Epidermal melanocyte (primary cell): Measurements from ENCODE around the gene ZBTB14.

Source experiments
- DNase-seq: peaks from one replicate; pipeline ENCODE4 v3.0.0; 2011; ENCODE audit warnings: low spot score; ENCODE audit not compliant: insufficient read length

The ZBTB14 gene

DNA sequence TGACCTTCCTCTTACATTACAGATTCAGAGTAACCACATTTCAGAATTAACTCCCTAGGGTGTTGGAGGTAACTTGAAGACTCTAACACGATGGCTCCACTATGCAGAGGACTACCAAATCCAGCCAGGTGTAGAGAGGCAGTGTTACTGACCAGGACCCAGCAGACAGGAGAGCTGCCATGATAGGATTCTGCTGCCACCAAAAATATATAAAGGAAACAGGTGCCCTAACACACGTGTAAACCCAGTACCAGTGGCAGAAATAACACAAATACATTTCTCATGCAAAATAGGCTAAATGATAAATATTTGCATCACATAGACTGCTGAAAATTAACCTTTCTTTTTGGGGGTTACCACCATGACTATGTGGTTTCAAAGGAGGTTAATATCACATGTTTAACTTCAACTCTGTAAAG lies 7.0 kb downstream of the ZBTB14 start:
- DNase-seq = no peak

DNA sequence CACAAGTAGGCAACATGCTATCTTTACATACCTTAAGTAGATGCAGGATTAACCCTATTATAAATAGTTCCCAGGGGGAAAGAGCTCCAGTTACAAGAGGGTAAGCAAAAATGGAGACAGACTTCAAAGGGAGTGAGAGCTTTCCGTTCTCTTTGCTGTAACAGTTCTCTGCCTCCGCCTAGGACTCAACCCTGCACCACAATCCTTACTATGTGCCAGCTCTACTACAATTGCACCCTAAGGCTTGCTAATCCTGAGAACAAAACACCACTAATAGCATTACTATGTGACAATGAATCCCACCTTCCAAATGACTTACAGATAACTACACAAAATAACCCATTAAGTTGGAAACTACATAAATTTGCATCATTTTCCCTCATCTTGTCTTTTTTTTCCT lies 7.7 kb downstream of the ZBTB14 start:
- no peak for DNase-seq

DNA sequence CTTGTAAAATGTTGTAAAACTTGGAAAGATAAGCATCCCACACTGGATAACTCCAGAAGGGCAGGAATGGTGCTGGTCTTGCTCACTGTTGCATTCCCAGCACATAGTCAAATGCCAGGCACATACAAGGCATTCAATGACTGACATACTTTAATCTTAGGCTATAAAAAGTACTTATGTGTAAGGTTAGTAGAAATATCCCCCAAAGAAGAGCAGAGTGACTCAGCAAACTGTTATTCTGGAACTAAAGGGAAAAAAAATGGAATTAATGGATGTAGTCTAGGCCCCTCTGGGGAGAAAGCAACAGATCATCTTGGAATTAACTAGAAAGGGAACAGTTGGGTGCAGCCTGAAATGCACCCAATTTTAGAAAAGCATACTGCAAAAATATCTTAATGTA lies 9.0 kb downstream of the ZBTB14 start:
- DNase-seq = no peak

DNA sequence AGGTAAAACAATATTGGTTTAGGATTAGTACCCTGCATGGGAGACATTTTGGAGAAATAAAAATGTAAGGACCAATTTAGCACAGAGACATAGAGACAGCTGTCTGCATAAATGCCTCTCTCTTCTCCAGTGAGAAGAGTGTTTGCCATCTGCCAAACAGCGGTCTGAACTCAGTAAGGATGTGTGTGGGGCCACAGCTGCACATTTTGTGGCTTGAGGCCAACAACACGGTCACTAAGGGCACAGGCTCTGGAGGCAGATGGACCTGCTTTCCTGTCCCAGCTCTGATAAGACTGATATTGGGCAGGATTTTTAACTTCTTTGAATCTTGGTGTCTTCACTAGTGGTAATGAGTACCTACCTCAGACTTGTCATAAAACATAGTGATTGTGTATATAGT lies 10.2 kb downstream of the ZBTB14 start:
- no peak for DNase-seq

DNA sequence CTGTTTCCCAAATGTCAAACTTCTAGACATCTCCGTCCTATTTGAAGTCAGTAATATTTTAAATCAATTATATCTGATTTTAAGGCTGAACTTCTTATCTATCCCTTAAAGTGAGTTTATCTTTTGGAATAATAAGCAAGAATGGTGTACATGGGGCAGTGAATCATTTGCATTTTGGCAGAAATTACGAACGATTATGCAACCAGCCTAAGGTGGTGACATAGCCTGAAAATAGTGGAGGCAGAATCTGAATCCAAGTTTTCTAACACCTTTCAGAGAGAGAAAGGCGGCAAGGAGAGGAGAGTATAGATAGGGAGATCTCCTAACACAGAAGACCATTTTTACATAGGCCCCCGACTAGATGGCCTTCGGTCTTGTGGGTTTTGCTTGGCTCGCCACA lies 10.7 kb downstream of the ZBTB14 start:
- DNase-seq = no peak

DNA sequence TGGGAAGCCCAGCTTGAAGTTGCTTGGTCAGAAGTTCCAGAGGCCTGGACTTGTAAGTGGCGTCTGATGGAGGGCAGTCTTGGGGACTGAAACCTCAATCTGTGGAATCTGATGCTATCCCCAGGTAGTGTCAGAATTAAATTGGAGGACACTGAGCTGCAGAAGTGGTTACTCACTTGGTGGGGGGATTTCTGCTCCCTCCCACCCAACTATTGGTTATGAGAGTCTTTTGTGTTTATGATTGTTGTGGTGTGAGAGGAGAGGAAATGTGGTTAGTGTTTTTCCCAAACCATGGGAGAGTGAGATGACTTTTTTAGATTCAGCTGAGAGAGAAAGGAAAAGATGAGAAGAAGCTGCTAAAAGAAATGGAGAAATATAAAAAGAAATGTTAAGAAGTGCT lies 12.8 kb downstream of the ZBTB14 start:
- DNase-seq = no peak

DNA sequence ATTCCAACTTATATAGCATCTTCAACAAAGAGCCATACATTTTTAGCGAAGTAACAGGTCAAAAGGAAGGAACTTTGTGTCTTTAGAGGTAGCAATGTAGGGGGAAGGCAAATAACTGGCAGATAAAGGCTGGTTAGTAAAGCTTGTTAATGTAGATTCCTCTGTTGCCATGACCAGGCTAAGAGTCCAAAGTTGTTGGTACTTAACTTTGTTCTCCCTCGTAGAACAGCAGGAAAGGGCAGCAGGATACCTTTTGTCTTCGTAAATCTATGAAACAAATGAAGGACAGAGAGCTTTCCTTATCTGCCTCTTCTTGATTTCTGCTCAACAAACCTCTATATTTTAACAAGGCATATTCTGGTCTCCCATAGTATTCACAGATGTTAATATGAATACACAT lies 18.6 kb downstream of the ZBTB14 start:
- no peak for DNase-seq

DNA sequence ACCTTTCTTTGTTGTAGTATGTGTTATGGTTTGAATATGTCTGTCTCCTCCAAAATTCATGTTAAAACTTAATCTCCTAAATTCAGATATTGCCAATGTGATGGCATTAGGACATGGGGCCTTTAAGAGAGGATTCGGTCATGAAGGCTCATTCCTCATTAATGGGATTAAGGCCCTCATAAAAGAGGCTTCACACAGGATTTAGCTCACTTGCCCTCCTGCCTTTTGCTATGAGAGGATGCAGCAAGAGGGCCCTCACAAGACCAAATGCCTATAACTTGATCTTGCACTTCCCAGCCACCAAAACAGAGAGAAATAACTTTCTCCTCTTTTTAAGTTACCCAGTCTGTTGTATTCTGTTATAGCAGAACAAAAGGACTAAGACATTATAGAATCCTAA lies 19.7 kb downstream of the ZBTB14 start:
- DNase-seq = no peak

DNA sequence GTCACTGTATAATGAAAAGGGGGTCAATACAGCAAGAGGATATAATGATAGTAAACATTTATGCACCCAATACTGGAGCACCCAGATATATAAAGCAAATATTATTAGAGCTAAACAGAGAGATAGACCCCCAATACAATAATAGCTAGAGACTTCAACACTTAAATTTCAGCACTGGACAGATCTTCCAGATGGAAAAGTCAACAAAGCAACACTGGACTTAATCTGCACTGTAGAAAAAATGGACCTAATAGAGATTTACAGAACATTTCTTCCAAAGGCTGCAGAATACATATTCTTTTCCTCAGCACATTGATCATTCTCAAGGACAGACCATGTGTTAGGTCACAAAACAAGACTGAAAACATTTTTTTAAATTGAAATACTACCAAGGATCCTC lies 26.7 kb downstream of the ZBTB14 start:
- DNase-seq = no peak

DNA sequence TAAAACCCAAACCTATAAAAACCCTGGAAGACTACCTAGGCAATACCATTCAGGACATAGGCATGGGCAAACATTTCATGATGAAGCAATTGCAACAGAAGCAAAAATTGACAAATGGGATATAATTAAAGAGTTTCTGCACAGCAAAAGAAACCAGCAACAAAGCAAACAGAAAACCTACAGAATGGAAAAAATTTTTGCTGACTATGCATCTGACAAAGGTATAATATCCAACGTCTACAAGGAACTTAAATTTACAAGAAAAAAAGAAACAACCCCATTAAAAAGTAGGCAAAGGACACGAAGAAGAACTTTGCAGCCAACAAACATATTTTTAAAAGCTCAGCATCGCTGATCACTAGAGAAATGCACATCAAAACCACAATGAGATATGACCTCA lies 28.8 kb downstream of the ZBTB14 start:
- no peak for DNase-seq

DNA sequence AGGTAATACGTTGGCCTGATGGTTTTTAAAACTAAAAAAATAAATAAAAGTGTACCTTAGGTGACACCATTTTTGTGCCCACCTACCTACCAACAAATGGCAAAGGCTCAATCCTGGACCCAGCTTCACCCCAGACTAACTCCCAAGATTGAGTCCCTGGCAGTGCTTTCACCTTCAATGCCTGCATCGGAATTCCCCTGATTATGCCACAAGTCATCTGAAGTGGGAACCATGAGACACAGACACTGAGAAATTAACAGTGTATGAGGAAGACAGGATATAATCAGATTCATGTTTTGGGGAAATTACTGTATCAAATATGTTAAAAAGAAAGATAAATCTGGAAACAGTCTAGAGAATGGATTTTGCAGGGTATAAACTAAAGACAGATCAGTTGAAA lies 41.6 kb downstream of the ZBTB14 start:
- no peak for DNase-seq

DNA sequence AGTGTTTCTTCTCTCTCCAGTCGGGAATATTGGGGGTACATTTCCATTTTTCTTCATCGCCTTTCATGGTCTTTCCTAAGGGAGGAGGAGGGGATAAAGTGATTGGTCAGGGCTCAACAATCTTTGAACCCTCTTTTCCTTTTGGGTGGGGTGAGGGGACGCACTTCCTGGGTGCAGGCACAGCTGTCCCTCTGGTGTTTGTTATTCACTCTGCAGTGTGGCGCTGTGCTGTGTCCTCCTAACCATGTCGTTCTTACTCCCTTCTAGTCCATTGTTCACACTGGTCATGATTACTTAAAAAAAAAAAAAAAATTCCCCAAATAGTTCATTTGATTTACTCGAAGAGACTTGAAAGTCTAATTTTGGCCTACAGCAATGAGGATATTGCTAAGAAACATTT lies 44.4 kb downstream of the ZBTB14 start:
- no peak for DNase-seq

DNA sequence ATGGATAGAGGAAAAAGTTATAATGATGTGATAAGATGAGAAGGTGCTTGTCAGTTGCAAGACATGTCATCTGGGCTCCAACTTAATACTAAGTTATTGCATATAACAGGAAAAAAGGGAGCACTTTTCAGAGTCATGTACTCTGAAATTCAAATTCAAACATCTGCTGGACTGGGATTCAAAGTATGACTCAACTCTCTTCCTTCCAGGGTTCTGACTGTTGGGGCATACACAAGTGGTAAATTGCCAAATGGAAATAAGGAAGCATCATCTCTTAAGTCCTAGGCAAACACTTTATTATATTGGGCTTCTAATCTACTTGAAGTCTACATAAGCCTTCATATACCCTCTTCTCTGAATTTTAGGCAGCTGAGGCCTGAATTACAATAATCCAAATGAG lies 44.9 kb downstream of the ZBTB14 start:
- DNase-seq = no peak

DNA sequence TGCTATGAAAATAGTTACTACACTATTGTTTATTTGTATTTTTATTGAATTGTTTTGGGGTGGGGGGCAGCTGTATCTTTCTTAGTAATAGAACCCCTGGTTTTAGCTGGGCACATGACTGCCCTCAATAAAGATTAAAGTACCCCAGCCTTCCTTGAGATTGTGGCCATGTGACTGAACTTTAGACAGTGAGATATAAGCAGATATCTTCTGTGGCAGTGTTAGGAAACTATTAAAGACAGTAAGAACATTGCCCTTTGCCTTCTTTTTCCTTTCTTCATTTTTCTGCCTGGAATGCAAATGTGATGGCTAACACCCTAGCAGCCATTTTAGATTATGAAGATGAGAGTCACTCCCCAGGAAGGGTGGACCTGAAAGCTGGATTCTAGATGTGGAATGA lies 50.6 kb downstream of the ZBTB14 start:
- DNase-seq = no peak

DNA sequence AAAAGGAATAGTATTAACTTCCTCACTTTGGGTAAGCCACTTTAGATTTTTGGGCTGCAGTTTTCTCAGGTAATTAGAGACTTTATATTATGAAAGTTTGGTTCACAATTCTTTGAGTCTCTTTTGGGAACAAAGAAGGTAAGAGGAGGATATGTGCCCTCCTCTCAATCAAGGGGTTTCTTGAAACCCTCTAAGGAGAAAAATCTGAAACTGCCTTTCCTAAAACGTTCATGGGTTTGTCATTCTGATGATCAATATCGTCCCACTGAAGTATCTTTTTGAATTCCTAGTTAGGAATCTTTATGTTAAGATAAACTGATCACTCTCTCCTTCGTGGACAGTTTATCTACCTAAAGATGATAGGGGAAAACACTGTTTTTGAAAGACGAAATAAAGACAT lies 56.1 kb downstream of the ZBTB14 start:
- no peak for DNase-seq
